Inflammatory macrophage treated with lipopolysaccharide for 1 hour (primary cell): ENCODE data around the gene RANBP3L.
"Not testable (repeated sequence)": the region's sequence is repeated elsewhere in the genome, so short reads cannot be mapped to it uniquely, and the experiment has no call there.

Experiments
- DNase-seq, 2 donors: peaks; one replicate each; pipeline ENCODE4 v3.0.0-alpha.2; 2020 to 2022

Gene RANBP3L

DNA sequence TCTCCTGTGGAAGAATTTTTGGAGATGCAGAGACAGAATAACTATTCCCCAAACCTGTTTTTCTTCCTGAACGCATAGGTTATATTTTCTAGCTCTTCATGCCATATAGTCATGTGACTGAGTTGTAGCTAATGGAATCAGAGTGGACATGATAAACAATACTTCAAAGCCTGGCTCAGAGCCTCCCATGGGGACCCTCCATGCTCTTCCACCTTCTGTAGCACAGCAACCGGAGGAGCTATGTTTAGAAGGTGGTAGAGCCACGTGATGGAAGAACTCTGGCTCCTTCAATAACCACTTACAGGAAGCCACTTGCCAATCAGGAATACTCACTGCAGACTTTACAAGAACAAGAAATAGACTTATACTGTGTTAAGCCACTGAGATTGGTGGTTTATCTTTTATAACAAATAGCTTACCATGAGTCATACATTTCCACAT, 99.2 kb downstream of the RANBP3L start:
- no peak for DNase-seq

DNA sequence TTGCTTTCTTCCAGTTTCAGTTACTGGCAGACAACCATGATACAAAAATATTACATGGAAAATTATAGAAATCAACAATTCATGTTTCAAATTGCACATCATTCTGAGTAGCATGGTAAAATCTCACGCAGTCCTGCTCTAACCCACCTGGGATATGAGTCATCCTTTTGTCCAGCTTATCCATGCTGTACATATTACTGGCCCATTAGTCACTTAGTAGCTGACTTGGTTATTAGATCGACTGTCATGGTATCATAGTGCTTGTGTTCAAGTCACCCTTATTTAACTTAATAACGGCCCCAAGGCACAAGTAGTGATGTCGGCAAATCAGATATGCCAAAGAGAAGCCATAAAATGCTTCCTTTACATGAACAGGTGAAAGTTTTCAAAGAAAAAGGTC, 101.2 kb downstream of the RANBP3L start:
- no peak for DNase-seq

- DNase-seq = no peak
Measured at GRCh38 chr5:36199620-36200019, 102.1 kb downstream of the RANBP3L start.

GRCh38 chr5:36198783-36199182, 102.9 kb downstream of the RANBP3L start:
- DNase-seq = not testable (repeated sequence)
